TTC549 (cell line): Measurements from ENCODE around the gene ELL2.

Source experiments
- FAIRE-seq: peaks from 2 replicates; lab custom pipeline; 2012; peaks lifted over from hg19 to GRCh38; lab: Jason Lieb, UNC

Gene ELL2

GRCh38 chr5:95961617-95962474, at the start of gene ELL2:
TSS of gene ELL2 (minus strand) at chr5:95961851. CDS start at chr5:95961721, 130 bp downstream.
- FAIRE-seq: no peak

DNA sequence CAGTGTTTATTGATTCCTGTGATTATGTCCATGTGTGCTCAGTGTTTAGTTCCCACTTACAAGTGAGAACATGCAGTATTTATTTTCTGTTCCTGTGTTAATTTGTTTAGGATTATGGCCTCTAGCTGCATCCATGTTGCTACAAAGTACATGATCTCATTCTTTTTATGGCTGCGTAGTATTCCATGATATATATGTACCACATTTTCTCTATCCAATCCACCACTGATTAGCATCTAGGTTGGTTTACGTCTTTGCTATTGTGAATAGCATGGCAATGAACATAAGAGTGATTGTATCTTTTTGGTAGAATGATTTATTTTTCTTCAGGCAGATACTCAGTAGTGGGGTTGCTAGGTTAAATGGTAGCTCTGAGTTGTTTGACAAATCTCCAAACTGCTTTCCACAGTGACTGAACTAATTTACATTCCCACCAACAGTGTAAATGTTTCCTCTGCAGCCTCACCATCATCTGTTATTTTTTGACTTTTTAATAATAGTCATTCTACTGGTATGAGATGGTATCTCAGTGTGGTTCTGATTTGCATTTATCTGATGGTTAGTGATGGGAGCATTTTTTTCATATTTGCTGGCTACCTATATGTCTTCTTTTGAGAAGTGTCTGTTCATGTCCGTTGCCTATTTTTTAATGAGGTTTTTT, 47.5 kb upstream of the ELL2 start:
- no peak for FAIRE-seq

DNA sequence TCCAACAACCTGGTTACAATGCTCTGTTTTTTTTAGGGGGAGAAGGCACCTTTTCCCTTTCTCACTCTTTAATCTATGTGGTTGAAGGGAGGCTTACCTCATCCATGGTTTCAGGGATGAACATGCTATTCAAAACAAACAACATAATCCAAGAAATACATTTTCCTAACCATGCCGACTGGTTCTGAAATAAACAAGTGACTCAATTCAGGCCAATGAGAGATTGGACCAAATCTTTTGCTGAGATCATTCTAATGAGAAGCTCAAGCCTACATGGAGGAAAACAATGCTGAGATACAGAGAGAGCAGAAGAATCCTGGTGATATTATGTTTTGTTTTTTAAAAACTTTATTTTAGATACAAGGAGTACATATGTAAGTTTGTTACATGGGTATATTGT, 46.8 kb upstream of the ELL2 start:
- FAIRE-seq: no peak

- FAIRE-seq: no peak
Measured at GRCh38 chr5:96007051-96007450, 45.4 kb upstream of the ELL2 start.

GRCh38 chr5:96006291-96006690, 44.6 kb upstream of the ELL2 start:
- FAIRE-seq: no peak

DNA sequence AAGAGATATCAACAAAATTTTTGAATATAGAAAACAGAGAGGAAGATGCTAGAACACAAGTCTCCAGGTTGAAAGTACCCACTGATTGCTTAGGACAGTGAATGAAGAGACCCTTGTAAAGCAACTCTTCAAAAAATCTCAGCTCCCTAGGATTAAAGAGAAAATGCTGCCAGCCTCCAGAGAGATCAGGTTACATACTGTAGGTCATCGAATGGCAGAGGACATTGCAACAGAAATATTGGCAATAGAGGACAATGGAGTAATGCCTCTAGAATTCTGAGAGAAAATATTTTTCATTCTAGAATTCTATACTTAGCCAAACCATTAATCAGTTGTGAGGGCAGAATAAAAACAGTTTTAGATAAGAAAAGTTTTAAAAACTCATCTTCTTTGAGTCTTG, 43.1 kb upstream of the ELL2 start:
- no peak for FAIRE-seq

DNA sequence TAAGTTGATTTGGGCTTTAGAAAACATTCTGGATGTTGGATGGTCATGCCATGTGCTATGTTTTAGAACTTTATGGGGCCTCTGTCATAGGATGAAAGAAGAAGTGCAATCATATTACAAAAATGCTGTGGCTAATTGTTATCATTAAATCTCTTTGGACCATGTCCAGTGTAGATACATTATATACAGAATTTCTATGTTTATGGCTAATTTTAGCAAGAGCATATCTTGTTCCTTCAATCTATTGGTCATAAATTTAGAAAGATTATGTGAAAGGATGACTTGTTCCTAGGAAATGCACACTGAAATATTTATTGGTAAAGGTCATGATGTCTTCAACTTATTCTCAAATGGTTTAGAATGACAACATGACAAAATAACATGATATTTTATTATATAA, 42.4 kb upstream of the ELL2 start:
- no peak for FAIRE-seq

DNA sequence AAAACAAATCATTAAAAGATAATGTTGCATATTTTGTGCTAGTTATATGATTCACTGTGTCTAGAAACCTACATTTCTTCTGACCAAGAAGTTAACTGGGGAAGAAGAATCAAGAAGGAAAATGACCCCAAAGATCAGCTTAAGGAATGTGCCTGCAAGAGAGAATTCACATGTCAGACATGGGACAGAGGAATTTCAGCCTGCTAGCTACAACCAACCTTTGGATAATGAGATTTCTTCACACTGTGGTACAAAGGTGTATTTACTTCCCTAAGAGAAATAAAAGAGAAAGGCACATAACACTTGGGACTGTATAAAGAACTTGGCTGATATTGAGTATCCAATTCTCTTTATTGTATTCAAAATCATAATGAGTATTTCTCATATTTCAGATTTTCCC, 39.6 kb upstream of the ELL2 start:
- no peak for FAIRE-seq

- no peak for FAIRE-seq
Measured at GRCh38 chr5:96000308-96000707, 38.7 kb upstream of the ELL2 start.

GRCh38 chr5:95996904-95997723, 35.5 kb upstream of the ELL2 start:
- FAIRE-seq: no peak

- FAIRE-seq: no peak
Measured at GRCh38 chr5:95995962-95996489, 34.4 kb upstream of the ELL2 start.

DNA sequence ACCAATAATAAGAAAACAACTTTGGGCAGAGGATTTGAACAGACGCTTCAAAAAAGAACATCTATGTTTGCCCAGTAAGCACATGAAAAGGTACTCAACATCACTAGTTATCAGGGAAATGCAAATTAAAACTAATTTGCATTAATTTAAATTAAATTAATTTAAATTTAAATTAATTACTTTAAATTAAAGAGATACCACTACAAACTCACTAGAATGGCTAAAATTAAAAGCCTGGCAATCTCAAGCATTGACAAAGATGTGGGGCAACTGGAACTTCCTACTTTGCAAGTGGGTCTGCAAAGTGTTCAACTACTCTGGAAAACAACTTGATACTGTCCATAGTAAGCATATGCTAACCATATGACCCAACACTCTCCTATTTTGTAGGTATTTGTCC, 32.1 kb upstream of the ELL2 start:
- no peak for FAIRE-seq

DNA sequence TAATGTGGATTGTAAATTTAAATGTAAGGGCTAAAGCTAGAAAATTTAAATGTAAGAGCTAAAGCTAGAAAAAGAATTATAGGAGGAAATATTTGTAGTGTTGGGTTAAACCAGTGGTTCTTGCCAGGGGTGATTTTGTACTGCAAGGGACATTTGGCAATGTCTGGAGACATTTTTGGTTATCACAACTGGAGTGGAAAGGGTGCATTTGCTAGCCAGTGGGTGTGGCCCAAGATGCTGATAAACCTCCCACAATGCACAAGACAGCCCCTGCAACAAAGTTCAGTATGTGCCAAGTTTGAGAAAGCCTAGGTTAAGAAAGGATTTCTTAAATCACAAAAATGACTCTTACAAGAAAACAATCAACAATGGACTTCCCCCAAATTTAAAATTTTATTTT, 31.6 kb upstream of the ELL2 start:
- FAIRE-seq: no peak

GRCh38 chr5:95989283-95990048, 27.8 kb upstream of the ELL2 start:
- FAIRE-seq: no peak

GRCh38 chr5:95988877-95989276, 27.2 kb upstream of the ELL2 start:
- no peak for FAIRE-seq

- no peak for FAIRE-seq
Measured at GRCh38 chr5:95988094-95988493, 26.4 kb upstream of the ELL2 start.

GRCh38 chr5:95986937-95987520, 25.4 kb upstream of the ELL2 start:
- no peak for FAIRE-seq

GRCh38 chr5:95986001-95986400, 24.4 kb upstream of the ELL2 start:
- no peak for FAIRE-seq

DNA sequence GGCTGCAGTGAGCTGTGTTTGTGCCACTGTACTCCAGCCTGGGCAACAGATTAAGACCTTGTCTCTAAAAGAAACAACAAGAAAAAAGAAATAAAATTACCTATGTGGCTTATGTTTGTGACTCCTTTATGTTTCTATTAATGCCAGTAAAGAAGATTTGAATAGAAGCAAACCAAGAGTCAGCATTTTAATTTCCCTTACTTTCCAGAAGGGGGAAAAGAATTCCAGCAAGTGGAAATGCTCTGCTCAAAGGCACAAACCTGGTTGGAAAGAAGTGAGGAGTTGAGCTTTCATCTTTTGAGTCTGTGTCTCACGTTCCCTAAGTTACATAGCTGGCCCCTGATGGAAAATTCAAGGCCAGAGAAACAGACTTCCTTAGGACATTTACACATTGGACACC, 23.6 kb upstream of the ELL2 start:
- no peak for FAIRE-seq

DNA sequence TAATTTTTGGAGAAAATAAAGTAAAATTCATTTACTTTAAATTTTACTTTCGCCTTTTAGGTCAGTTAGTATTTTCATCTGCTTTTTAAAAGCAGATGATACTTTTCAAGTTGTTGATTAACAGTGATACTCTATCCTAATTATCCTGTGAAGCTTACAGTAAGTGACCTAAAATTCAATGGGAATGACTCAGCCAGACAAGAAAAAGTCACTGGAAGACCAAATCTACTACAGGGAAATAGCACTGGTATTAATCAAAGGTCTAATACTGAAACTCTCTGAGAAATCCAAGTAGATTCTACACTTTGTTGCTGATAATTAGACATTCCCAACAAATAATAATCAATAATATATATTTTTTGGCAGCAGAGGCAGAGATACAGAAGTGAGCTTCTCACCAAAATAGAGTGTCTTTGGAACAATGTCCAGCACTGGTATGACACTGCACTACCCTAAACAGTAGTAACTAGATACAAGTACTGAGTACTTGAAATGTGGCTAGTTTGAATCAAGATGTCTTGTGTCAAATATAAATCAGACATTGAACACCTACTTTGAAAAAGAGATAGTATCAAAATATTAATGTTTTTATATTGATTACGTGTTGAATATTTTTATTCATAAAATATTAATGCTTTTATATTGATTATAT, 22.8 kb upstream of the ELL2 start:
- FAIRE-seq: no peak

DNA sequence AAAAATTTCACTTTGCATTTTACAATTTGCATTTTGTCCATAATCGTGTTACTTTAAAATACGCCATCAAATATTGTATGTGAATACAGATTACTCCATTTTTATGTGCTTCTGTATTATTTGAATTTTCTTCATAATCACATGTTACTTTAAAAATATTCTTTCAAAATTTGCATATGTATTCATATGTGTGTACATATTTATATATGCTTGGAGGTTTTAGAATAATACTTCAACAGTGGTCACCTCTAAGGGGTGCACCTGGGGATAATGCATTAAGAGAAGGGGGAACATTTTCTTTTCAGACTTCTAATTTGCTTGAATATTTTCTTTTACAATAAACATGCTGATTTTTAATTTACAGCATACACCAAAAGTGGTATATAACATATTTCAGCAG, 21.9 kb upstream of the ELL2 start:
- FAIRE-seq: no peak
